Panc1 (cell line): ENCODE results near the gene AGPS. TPM values are rescaled to one million over a fixed set of nuclear protein-coding genes. Genes with fewer than 3 reads are reported as not detected.
"Not testable (repeated sequence)": the region's sequence is repeated elsewhere in the genome, so short reads cannot be mapped to it uniquely, and the experiment has no call there.

Source experiments
- ATAC-seq: fragments of 200-7000 bp; cut with Tn5 transposase; 2 replicates; pipeline ENCODE4 v1.9.1; 2020; ENCODE audit warnings: mild to moderate bottlenecking, moderate library complexity
- BruUV-seq: library from RNA; stranded (reverse); fragments of 400-500 nt; replicated peaks from 2 replicates; lab custom pipeline; 2021; lab: Mats Ljungman, UMichigan
- CTCF ChIA-PET: fragments of 300-600 bp; sonication (Branson Sonifier 250); formaldehyde crosslinking; loops from one replicate; lab custom pipeline; 2022; ENCODE audit warnings: antibody characterized with exemption; lab: Charles Lee
- POLR2A ChIA-PET: fragments of 300-600 bp; sonication (Branson Sonifier 250); formaldehyde crosslinking; loops from one replicate; lab custom pipeline; 2022; ENCODE audit warnings: antibody characterized with exemption; lab: Charles Lee
- DNase-seq: peaks from one replicate; pipeline ENCODE4 v3.0.0-alpha.2; 2010; ENCODE audit warnings: low read depth, low spot score
- H3K27ac ChIP-seq: 2 replicates; pipeline ENCODE4 v1.5.1; 2011; ENCODE audit warnings: mild to moderate bottlenecking, low read length, inconsistent platforms
- H3K27me3 ChIP-seq: fragments of 200-500 bp; sonication (Bioruptor generic); 2 replicates; pipeline ENCODE4 v1.6.0; 2014; ENCODE audit warnings: low read length, inconsistent platforms; ENCODE audit not compliant: control insufficient read depth, insufficient read depth
- H3K36me3 ChIP-seq: fragments of 200-500 bp; sonication (Bioruptor generic); 2 replicates; pipeline ENCODE4 v1.5.1; 2014; ENCODE audit warnings: inconsistent platforms, mild to moderate bottlenecking, low read length, moderate library complexity; ENCODE audit not compliant: control insufficient read depth, insufficient read depth
- H3K4me1 ChIP-seq: 2 replicates; pipeline ENCODE4 v1.5.1; 2011; ENCODE audit warnings: inconsistent platforms, mild to moderate bottlenecking, low read length, moderate library complexity; ENCODE audit not compliant: control insufficient read depth, insufficient read depth
- H3K4me3 ChIP-seq, 2 experiments: 2 replicates each; pipeline ENCODE4 v1.5.1; 2011 to 2012; ENCODE audit warnings: low read depth in 2 of 2, low read length in 2 of 2, mild to moderate bottlenecking in 2 of 2, inconsistent platforms in 1 of 2, moderate library complexity in 1 of 2
- H3K9me3 ChIP-seq: fragments of 200-500 bp; sonication (Bioruptor generic); 2 replicates; pipeline ENCODE4 v1.5.1; 2014; ENCODE audit warnings: low read depth, mild to moderate bottlenecking, inconsistent platforms, low read length, moderate library complexity; ENCODE audit not compliant: control insufficient read depth, insufficient read depth
- POLR2AphosphoS5 ChIP-seq: IDR thresholded peaks from 2 replicates; pipeline ENCODE4 v1.6.1; 2012; ENCODE audit warnings: mild to moderate bottlenecking, low read depth, low read length, moderate library complexity
- SIN3A ChIP-seq: IDR thresholded peaks from 2 replicates; pipeline ENCODE4 v1.6.1; 2012; ENCODE audit warnings: low read depth, mild to moderate bottlenecking, low read length, moderate library complexity, borderline replicate concordance; ENCODE audit not compliant: insufficient read depth
- TCF7L2 ChIP-seq: IDR thresholded peaks from 2 replicates; pipeline ENCODE4 v1.6.1; 2011; ENCODE audit warnings: mild to moderate bottlenecking, low read depth, low read length, inconsistent platforms
- in situ Hi-C: cut with HindIII; loops from 2 replicates; pipeline ENCODE4 v1.10.0; 2016; ENCODE audit warnings: low sequenced_read_pairs, low pct_unique_long_range_greater_than_20kb
- intact Hi-C: fragments of 100-400 bp; cut with micrococcal nuclease; formaldehyde crosslinking; loops from one replicate; pipeline ENCODE4 v1.10.0; 2022; ENCODE audit not compliant: unreplicated experiment
- total RNA-seq: library from RNA; stranded (reverse); gene quantifications from one replicate; pipeline ENCODE4 v1.2.1, GENCODE V29; 2021; ENCODE audit not compliant: unreplicated experiment
- TF ChIP-seq, protein P1 (sequence below), 2 experiments: IDR thresholded peaks; 2 replicates each; pipeline ENCODE4 v1.6.1; 2011 to 2012; ENCODE audit warnings: low read depth in 2 of 2, control low read depth in 1 of 2, low read length in 1 of 2, mild to moderate bottlenecking in 1 of 2, moderate library complexity in 1 of 2; ENCODE audit not compliant: insufficient read depth in 1 of 2
- TF ChIP-seq, protein P2 (sequence below): fragments of 450-650 bp; IDR thresholded peaks from 2 replicates; pipeline ENCODE4 v1.5.1; 2017; ENCODE audit warnings: mild to moderate bottlenecking

Gene AGPS
- total RNA-seq, 1 experiment from 2014 or later: 68.7 TPM

DNA sequence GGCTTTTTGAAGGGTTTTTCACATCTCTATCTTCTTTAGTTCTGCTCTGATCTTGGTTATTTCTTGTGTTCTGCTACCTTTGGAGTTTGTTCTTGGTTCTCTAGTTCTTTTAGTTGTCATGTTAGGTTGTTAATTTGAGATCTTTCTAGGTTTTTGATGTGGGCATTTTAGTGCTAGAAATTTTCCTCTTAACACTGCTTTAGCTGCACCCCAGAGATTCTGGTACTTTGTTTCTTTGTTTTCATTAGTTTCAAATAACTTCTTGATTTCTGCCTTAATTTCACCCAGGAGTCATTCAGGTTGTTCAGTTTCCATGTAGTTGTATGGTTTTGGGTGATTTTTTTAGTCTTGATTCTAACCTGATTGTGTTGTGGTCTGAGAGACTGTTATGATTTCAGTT, 34.7 kb downstream of the AGPS start:
- DNase-seq (no peak), ATAC-seq (no peak)
- Histone ChIP-seq H3K27me3 (no peaks in the 10 kb centered on the region), H3K4me1 (no peaks in the 10 kb centered on the region), H3K27ac (no peak overlapping the region), H3K36me3 (no peaks in the 10 kb centered on the region), H3K9me3 (peaks cover 20% of the 10 kb centered on the region; the same call in 1 of the 2 replicates), H3K4me3 (no peak overlapping the region)
- TF ChIP-seq SIN3A: no peak
- no peak for TF ChIP-seq TCF7L2
- TF ChIP-seq, protein P1, sequence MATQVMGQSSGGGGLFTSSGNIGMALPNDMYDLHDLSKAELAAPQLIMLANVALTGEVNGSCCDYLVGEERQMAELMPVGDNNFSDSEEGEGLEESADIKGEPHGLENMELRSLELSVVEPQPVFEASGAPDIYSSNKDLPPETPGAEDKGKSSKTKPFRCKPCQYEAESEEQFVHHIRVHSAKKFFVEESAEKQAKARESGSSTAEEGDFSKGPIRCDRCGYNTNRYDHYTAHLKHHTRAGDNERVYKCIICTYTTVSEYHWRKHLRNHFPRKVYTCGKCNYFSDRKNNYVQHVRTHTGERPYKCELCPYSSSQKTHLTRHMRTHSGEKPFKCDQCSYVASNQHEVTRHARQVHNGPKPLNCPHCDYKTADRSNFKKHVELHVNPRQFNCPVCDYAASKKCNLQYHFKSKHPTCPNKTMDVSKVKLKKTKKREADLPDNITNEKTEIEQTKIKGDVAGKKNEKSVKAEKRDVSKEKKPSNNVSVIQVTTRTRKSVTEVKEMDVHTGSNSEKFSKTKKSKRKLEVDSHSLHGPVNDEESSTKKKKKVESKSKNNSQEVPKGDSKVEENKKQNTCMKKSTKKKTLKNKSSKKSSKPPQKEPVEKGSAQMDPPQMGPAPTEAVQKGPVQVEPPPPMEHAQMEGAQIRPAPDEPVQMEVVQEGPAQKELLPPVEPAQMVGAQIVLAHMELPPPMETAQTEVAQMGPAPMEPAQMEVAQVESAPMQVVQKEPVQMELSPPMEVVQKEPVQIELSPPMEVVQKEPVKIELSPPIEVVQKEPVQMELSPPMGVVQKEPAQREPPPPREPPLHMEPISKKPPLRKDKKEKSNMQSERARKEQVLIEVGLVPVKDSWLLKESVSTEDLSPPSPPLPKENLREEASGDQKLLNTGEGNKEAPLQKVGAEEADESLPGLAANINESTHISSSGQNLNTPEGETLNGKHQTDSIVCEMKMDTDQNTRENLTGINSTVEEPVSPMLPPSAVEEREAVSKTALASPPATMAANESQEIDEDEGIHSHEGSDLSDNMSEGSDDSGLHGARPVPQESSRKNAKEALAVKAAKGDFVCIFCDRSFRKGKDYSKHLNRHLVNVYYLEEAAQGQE (IDR thresholded peaks at IDR 0.05; ENCODE audit: insufficient read depth in 1 of 2, low read depth in 2 of 2, low read length in 1 of 2): no peak
- TF ChIP-seq POLR2AphosphoS5: no peak
- TF ChIP-seq, protein P2, sequence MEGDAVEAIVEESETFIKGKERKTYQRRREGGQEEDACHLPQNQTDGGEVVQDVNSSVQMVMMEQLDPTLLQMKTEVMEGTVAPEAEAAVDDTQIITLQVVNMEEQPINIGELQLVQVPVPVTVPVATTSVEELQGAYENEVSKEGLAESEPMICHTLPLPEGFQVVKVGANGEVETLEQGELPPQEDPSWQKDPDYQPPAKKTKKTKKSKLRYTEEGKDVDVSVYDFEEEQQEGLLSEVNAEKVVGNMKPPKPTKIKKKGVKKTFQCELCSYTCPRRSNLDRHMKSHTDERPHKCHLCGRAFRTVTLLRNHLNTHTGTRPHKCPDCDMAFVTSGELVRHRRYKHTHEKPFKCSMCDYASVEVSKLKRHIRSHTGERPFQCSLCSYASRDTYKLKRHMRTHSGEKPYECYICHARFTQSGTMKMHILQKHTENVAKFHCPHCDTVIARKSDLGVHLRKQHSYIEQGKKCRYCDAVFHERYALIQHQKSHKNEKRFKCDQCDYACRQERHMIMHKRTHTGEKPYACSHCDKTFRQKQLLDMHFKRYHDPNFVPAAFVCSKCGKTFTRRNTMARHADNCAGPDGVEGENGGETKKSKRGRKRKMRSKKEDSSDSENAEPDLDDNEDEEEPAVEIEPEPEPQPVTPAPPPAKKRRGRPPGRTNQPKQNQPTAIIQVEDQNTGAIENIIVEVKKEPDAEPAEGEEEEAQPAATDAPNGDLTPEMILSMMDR: no peak
- CTCF ChIA-PET: no interaction called here
- intact Hi-C loops (no loop called here), in situ Hi-C loops (no loop called here)
- BruUV-seq: no TSS peak
- POLR2A ChIA-PET: no interaction called here

GRCh38 chr2:177427936-177428335, 35.4 kb downstream of the AGPS start:
- ATAC-seq, CTCF ChIA-PET, H3K36me3 ChIP-seq, H3K4me3 ChIP-seq, DNase-seq, H3K27ac ChIP-seq, intact Hi-C loops, H3K4me1 ChIP-seq, POLR2A ChIA-PET, BruUV-seq, in situ Hi-C loops, H3K27me3 ChIP-seq: not testable (repeated sequence)
- H3K9me3 ChIP-seq: peaks cover 26% of the 10 kb centered on the region; the same call in 1 of the 2 replicates

DNA sequence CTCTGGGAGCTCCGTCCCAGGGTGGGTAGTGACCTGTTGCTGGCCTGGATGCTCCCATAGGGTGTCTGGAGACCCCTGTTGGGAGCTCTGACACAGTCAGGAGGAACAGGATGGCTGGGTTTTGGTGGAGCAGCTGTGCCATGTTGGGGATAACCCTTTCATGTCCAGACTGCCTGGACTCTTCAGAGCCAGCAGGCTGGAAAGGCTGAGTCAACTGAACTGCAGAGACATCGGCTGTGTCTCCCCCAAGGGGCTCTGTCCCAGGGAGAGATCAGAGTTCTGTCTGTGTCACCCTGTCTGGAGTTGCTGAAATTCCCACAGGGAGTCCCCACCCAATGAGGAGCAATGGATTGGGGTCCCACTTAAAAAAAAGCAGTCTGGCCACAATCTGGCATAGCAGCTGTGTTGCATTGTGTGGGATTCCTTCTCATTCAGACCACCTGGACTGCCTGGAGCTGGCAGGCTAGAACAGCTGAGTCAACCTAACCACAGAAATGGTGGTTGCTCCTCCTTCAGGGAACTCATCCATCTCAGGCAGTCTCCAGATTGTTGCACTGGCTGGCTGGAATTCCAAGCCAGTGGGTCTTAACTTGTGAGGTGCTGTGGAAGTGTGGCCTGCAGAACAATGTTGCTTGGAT, 37.2 kb downstream of the AGPS start:
- CTCF ChIA-PET: no interaction called here

More for the DNA sequence above, 37.2 kb downstream of the AGPS start:
- TF ChIP-seq TCF7L2 (no peak), SIN3A (no peak)
- Histone ChIP-seq H3K4me1 (no peaks in the 10 kb centered on the region), H3K36me3 (no peaks in the 10 kb centered on the region), H3K9me3 (peaks cover 36% of the 10 kb centered on the region; the same call in 1 of the 2 replicates), H3K27ac (no peak overlapping the region), H3K27me3 (no peaks in the 10 kb centered on the region), H3K4me3 (no peak overlapping the region)
- DNase-seq (no peak), ATAC-seq (no peak)
- BruUV-seq: no TSS peak
- POLR2A ChIA-PET: no interaction called here
- in situ Hi-C loops (no loop called here), intact Hi-C loops (no loop called here)
